GM19193 (cell line): ENCODE measurements around the gene MAPT.

Experiments
- POLR2A ChIP-seq: IDR thresholded peaks from 4 replicates; pipeline ENCODE4 v1.6.1; 2011; ENCODE audit not compliant: insufficient read depth, insufficient read length; ENCODE audit errors: extremely low read depth

MAPT gene

DNA sequence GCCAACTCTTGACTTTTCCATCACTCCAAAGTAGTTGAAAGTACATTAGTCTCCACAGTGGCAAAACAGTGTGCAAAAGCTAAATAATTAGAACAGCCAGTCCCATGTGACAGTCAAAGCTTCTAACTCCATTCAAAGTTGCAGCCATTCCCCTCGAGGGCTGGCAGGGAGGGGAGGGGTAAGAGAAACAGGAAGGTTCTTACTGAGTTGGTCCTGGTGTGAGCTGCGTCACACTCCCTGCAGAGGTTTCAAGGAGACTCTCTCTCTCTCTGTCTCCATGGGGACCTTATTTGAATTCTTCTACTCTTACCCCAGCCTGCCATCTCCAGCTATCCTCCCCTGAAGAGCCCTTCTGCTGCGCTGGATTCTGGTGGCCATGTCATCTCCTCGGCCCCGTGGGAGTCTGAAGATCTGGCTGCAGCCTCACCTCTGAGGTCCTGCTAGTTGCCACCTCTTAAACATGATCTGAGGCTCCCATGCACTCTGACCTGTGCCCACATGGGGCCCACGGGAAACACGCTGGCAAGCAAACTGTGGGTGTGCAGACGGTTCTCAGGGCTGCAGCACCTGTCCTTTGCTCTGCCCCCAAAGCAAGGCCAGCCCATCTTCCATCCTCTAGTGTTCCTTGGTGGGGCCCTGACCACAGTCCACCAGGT lies 81.4 kb downstream of the MAPT start:
- TF ChIP-seq POLR2A = no peak

DNA sequence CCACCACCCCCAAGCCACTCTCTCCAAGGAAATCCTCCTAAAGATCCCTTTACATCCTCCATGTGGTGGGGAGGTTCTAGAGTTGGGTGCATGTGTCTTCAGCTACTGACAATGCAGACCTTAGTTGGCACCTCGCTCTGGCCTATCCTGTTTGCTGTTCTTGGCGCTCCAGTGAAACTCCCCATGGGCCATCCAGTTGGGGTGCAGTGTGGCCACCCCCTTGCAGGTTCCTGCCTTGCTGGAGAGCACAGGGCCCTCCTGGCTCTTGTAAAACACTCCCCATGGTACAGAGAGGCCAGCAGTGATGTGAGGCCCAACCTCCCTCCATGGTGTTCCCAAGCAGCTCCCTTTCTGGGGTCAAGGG lies 82.0 kb downstream of the MAPT start:
- TF ChIP-seq POLR2A = no peak

DNA sequence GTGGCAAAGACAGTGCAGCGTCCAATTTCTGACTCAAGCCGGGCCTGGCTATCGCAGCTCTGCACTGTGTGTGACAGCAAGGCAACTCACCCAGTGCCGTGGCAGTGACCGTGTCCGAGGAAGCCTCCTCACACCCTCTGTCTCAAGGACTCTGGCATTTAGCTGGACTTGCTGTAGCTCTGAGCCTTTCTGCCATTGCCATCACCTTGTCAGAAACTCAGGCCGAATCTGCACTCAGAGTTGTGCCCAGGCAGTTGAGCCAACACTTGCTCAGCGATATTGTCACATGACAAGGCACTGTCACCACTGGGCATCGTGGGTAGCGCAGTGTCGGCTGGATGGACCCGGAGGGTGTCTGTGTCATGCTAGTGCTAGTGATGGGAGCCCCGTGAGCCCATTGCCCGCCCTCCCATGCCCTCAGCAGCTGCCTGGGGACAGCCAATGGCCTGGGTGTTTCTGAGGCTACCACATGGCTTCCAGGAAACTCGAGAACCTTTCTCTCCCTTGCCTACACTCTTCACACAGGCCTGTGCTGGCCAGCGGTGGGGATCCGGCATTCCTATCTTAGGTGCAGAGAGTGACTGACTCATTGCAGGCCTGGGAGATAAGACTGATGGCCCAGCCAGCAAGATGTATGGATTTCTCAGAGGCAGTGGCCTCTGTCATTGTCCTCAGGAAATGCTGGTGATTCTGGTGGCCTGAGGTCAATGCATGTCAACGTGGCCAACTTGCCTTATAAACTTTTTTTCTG lies 82.6 kb downstream of the MAPT start:
- TF ChIP-seq POLR2A = no peak

DNA sequence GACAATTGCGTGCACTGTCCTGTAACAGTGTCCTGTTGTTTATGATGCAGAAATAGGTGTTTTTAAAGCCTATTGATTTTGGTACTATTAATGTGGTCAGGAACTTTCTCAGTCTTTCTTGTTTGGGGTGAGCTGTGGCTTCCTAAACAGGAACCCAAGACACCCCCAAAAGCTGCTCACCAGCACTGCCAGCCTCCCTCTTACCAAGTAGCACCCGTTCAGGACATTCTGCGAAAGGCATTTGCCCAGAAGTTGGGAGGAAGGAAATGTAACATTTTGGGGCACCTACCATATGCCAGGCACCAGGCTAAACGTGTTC lies 83.1 kb downstream of the MAPT start:
- no peak for TF ChIP-seq POLR2A

DNA sequence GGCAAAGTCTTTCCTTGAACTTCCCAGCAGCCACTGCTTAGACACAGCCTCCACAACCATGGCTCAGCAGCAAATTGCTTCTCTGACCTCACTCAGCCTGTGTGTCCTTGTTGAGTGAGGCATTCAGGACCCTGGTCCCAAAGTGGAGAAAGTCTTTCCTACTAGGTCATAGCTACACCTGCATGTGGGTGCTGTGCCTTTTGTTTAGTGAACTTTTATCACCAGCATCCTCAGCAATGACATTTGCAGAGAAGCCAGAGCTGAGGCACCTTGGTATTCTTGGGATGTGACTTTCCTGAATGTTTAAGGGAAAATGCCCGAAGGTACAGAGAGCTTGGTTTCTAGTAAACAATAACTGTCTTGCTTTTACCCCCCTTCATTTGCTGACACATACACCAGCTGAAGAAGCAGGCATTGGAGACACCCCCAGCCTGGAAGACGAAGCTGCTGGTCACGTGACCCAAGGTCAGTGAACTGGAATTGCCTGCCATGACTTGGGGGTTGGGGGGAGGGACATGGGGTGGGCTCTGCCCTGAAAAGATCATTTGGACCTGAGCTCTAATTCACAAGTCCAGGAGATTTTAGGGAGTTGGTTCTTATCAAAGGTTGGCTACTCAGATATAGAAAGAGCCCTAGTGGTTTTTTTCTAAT lies 83.7 kb downstream of the MAPT start:
- no peak for TF ChIP-seq POLR2A

DNA sequence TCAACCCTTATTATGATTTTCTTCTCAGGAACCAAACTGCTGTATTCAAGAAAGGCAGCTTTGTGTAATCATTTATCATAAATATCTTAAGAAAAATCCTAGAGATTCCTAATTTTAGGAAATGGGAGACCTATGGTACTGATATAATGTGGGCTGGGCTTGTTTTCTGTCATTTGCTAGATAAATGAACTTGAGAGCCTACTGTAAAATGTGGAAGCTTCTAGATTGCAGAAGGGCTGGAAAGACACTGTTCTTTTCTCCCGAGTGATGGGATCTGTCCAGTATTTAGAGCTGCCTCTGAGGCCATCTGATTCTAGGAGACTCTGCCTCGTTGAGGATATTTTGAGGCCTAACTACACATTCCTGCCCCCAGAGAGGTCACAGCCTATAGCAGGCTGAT lies 84.8 kb downstream of the MAPT start:
- no peak for TF ChIP-seq POLR2A

DNA sequence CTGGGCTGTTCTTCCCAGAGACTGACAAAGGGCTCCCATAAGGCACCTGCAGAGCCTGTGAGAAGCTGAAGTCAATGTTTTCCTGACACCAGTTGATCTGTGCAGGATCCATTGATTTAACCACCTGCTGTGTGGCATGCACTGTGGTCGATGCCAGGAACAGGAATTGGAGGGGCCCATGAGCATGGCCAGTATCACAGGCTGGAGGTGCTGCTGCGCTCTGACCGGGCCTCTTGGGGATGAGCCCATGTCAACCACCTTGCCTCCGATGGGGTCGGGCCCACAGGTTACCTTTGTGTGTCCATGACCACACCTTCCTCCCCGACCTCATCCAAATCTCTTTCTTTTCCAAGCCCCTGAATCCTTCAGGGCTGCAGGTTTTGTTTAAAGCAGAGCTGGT lies 86.5 kb downstream of the MAPT start:
- TF ChIP-seq POLR2A = no peak

DNA sequence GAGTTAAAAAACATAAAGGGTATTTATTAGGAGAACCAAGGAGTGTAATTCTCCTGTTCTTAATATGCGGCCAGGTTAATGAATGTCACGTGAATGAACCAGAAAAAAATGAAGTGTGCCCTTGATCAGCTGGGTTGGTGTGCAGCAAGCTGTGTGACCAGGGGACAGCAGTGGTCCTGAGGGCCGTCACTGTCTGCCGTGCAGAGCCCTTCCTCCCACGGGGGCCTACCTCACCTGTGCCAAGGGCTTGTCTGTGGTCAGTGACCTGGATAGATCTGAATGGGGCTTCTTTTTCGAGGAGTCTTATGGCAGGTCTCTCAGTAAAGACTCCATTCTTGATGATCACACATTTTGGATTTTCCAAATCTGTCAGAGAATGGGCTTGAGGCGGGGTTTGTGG lies 87.0 kb downstream of the MAPT start:
- TF ChIP-seq POLR2A = no peak

DNA sequence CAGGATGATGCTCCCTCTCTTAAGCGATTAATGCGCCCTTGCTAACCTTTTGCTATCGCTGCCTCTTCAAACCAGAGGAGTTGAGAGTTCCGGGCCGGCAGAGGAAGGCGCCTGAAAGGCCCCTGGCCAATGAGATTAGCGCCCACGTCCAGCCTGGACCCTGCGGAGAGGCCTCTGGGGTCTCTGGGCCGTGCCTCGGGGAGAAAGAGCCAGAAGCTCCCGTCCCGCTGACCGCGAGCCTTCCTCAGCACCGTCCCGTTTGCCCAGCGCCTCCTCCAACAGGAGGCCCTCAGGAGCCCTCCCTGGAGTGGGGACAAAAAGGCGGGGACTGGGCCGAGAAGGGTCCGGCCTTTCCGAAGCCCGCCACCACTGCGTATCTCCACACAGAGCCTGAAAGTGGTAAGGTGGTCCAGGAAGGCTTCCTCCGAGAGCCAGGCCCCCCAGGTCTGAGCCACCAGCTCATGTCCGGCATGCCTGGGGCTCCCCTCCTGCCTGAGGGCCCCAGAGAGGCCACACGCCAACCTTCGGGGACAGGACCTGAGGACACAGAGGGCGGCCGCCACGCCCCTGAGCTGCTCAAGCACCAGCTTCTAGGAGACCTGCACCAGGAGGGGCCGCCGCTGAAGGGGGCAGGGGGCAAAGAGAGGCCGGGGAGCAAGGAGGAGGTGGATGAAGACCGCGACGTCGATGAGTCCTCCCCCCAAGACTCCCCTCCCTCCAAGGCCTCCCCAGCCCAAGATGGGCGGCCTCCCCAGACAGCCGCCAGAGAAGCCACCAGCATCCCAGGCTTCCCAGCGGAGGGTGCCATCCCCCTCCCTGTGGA lies 88.6 kb downstream of the MAPT start:
- TF ChIP-seq POLR2A = no peak

DNA sequence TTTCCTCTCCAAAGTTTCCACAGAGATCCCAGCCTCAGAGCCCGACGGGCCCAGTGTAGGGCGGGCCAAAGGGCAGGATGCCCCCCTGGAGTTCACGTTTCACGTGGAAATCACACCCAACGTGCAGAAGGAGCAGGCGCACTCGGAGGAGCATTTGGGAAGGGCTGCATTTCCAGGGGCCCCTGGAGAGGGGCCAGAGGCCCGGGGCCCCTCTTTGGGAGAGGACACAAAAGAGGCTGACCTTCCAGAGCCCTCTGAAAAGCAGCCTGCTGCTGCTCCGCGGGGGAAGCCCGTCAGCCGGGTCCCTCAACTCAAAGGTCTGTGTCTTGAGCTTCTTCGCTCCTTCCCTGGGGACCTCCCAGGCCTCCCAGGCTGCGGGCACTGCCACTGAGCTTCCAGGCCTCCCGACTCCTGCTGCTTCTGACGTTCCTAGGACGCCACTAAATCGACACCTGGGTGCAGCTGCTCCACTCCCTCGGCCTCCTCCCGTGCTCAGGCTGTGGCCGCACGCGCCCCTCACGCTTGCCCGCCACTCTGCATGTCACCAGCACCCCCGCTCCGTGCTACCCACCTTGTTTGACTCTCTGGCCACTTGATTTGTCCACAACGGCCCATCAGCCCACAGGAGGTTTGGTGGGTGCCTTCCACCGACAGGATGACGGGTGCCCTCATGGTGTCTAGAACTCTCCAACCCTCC lies 89.4 kb downstream of the MAPT start:
- no peak for TF ChIP-seq POLR2A

DNA sequence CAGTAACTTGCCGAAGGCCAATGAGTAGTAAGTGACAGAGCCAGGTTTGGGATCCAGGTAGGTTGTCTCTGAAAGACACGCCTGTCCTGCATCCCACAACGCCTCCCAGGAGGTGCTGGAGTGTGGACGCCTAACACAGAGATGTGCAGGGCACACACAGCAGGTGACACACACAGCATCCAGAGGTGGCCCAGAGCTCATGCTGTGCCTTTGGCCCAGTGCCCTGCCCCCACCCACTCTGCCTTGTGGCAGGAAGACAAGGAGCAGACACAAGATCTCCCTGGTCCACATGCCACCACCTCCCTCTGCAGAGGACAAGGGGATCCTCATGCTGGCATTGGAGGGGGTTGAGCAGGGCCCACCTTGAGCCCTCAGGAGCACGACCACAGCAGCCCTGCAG lies 90.0 kb downstream of the MAPT start:
- no peak for TF ChIP-seq POLR2A

DNA sequence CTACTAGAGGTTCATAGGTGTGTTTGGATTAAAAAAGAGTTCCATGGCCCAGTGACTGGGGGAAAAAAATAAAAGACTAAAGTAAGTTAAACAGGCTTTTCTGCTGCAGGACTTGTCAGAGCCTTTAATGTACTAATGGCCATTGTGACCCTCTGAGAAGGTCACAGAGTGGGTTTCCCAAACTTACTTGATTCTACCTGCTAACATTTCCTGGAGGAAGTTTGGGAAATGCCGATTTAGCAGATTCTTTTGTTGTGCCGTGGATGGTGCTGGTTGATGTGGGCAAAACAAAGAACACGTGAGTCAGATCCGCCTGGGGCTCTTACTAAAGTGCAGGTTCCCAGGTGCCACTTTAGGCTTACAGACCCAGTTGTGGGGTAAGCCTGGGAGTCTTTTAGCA lies 91.1 kb downstream of the MAPT start:
- no peak for TF ChIP-seq POLR2A

DNA sequence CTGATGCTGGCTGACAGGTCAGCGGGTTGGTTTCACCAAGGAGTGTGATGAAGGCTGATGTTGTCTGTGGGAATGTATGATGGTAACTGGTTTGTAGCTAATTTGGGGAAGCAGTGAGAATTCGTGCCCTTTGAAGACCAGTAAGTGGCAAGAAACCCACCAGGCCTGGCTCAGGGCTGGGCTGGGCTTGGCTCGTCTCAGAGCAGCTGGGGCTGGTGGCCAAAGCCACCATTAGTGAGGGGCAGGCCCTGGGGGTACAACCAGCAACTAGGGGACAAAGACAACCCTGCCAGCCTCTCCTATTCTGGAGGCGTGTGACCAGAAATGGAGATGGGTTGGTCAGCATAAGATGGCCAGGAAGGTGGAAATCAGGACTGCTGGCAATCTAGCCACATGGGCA lies 91.7 kb downstream of the MAPT start:
- no peak for TF ChIP-seq POLR2A

DNA sequence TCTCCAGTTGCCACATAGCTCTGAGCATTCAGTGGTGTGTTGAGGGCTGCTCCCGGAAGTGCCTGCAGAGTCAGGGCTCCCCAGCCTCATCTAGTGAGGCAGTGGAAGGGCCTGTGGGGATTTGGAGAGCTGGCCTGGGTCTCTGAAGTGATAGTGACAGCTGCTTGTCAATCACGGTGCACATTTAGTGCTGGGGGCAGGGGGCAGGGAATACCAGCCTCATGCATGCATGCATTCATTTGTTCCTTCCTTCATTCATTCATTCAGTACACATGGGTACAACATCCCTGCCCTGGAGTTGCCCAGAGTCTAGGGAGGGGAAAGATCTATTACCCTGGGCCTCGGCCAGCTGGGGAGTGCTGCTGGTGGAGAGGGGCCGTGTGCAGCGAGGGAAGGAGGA lies 93.4 kb downstream of the MAPT start:
- no peak for TF ChIP-seq POLR2A

DNA sequence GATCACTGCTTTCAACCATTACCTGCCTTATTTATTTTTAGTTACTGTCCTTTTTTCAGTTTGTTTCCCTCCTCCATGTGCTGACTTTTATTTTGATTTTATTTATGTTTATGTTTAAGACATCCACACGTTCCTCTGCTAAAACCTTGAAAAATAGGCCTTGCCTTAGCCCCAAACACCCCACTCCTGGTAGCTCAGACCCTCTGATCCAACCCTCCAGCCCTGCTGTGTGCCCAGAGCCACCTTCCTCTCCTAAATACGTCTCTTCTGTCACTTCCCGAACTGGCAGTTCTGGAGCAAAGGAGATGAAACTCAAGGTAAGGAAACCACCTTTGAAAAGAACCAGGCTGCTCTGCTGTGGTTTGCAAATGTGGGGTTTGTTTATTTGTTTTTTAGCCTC lies 95.4 kb downstream of the MAPT start:
- TF ChIP-seq POLR2A = no peak
